Heart left ventricle (tissue), 13 donors: ENCODE data around the gene F12.

ENCODE experiments used
- POLR2A ChIP-seq, 2 donors: fragments of 450-650 bp; IDR thresholded peaks; one replicate each; pipeline ENCODE4 v1.6.1; 2017; ENCODE audit warnings: antibody characterized with exemption in 2 of 2, mild to moderate bottlenecking in 2 of 2, moderate library complexity in 2 of 2
- TF ChIP-seq, protein P1 (sequence below), 12 donors: fragments of 200-600 bp; sonication (generic) in 4 of 12; IDR thresholded peaks; one replicate each; pipeline versions ENCODE4 v1.5.0 to v1.8.0; 2018 to 2022; ENCODE audit warnings: antibody characterized with exemption in 12 of 12, mild to moderate bottlenecking in 5 of 12
- donor health status: ischemic (EF 13 %, LVEDD 7.1; RV severe dilation, severe dysfunction).
- donor health status: DM: no; HTN: yes; CAD: no.
- donor health status: DM: no; HTN: no; CAD: no.
- donor health status: ischemic (EF 25% LVEDD 6.9; RV normal size, moderate dysfunction).
- donor health status: ischemic (EF 25% LVEDD 5.7; RV mildly dilated, moderate dysfunction).
- donor health status: ischemic (EF 35%, LVEDD 5.7; RV mildly dilated, moderate dysfunction).
- donor health status: nonischemic (EF 11% LVEDD 7.7; RV severe dilation, severe dysfunction).
- donor health status: DM: yes; HTN: yes; CAD: no.
- donor health status: PGD.
- donor health status: ischemic (EF 29% LVEDD 5.4; RV normal size, mild dysfunction).
- donor health status: nonischemic (EF 23%, LVEDD 6.1; RV moderate dilation, normal function).

DNA sequence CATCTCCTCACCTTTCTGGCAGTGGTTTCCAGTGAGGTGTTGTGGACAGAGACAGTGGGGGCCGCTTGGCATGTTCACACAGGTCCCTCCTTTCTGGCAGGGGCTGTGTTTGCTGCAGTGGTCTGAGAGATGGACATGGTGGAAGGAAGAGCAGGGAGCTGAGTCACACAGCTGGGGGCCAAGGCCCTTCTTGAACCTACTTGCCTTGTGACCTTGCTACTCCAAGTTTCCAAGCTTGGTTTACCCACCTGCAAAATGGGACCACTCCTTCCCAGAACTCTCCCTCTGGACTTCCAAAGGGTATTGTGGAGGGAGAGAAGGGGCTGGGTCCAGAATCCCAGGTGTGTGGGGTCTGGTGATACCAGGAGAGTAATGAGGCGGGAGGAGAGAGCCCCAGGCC is 4.1 kb downstream of the F12 start:
- TF ChIP-seq POLR2A (IDR thresholded peaks at IDR 0.05): no peak
- TF ChIP-seq, protein P1, sequence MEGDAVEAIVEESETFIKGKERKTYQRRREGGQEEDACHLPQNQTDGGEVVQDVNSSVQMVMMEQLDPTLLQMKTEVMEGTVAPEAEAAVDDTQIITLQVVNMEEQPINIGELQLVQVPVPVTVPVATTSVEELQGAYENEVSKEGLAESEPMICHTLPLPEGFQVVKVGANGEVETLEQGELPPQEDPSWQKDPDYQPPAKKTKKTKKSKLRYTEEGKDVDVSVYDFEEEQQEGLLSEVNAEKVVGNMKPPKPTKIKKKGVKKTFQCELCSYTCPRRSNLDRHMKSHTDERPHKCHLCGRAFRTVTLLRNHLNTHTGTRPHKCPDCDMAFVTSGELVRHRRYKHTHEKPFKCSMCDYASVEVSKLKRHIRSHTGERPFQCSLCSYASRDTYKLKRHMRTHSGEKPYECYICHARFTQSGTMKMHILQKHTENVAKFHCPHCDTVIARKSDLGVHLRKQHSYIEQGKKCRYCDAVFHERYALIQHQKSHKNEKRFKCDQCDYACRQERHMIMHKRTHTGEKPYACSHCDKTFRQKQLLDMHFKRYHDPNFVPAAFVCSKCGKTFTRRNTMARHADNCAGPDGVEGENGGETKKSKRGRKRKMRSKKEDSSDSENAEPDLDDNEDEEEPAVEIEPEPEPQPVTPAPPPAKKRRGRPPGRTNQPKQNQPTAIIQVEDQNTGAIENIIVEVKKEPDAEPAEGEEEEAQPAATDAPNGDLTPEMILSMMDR (IDR thresholded peaks at IDR 0.05): no peak
